Ishikawa (cell line): ENCODE data around the gene A3GALT2.

Experiments
- CEBPB ChIP-seq: IDR thresholded peaks from 2 replicates; pipeline ENCODE4 v1.6.1; 2012
- RAD21 ChIP-seq: IDR thresholded peaks from 2 replicates; pipeline ENCODE4 v1.6.1; 2012; ENCODE audit warnings: low read depth
- TCF12 ChIP-seq: IDR thresholded peaks from 2 replicates; pipeline ENCODE4 v1.6.1; 2012; ENCODE audit warnings: low read depth
- TEAD4 ChIP-seq: IDR thresholded peaks from 2 replicates; pipeline ENCODE4 v1.6.1; 2012
- YY1 ChIP-seq: IDR thresholded peaks from 2 replicates; pipeline ENCODE4 v1.6.1; 2012; ENCODE audit warnings: low read depth
- ZBTB7A ChIP-seq: IDR thresholded peaks from 2 replicates; pipeline ENCODE4 v1.6.1; 2012; ENCODE audit warnings: low read depth

DNA sequence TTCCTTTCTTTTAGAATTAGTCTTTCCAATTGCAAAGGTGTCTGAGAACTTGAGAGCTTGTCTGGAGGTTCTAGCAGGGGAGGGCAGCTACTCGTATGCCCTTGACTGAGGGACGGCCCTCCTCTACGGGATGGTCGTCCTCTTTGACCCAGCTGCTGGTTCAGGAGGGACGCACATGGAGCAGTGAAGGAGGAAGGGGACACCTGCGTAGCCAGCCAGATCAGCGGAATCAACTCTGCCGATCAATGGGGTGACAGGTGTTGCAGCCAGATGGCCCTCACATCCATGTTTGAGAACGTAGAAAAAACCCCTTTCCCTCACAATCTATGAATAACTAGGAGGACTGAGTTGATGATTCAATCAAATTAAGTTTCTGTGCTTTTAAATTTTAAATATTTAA lies 15.7 kb upstream of the A3GALT2 start:
- TF ChIP-seq TEAD4: no peak
- no peak for TF ChIP-seq ZBTB7A
- no peak for TF ChIP-seq YY1
- TF ChIP-seq CEBPB: no peak
- no peak for TF ChIP-seq RAD21
- TF ChIP-seq TCF12: no peak
